HepG2 (cell line): Measurements from ENCODE around the gene INO80B. TPM values are rescaled to one million over a fixed set of nuclear protein-coding genes. Genes with fewer than 3 reads are reported as not detected.

Experiments
- CHD4 ChIP-seq: fragments of 200-600 bp; sonication (generic); IDR thresholded peaks from 2 replicates; pipeline ENCODE4 v1.7.0; 2017; ENCODE audit warnings: mild to moderate bottlenecking, low read length, borderline replicate concordance
- EZH2 ChIP-seq: conservative IDR thresholded peaks from 2 replicates; pipeline ENCODE4 v1.6.1; 2012; ENCODE audit warnings: mild to moderate bottlenecking, low read depth, low read length, moderate library complexity
- FIP1L1 ChIP-seq: fragments of 200-400 bp; formaldehyde crosslinking; IDR thresholded peaks from 2 replicates; pipeline ENCODE4 v1.6.1; 2018; ENCODE audit warnings: low read depth, mild to moderate bottlenecking, low read length, moderate library complexity, borderline replicate concordance; ENCODE audit not compliant: insufficient read depth
- FOXM1 ChIP-seq: sonication (generic); formaldehyde crosslinking; IDR thresholded peaks from 2 replicates; pipeline ENCODE4 v1.5.0; 2020; ENCODE audit warnings: missing genetic modification reagents
- GZF1 ChIP-seq: sonication (generic); formaldehyde crosslinking; IDR thresholded peaks from 2 replicates; pipeline ENCODE4 v1.5.1; 2020; ENCODE audit warnings: mild to moderate bottlenecking, missing genetic modification reagents
- HIVEP1 ChIP-seq: sonication (generic); formaldehyde crosslinking; IDR thresholded peaks from 2 replicates; pipeline ENCODE4 v1.4.0; 2020; ENCODE audit warnings: mild to moderate bottlenecking, missing genetic modification reagents
- HOXA9 ChIP-seq: sonication (generic); formaldehyde crosslinking; IDR thresholded peaks from 2 replicates; pipeline ENCODE4 v1.8.1; 2022; ENCODE audit warnings: missing genetic modification reagents, mild to moderate bottlenecking, moderate library complexity, borderline replicate concordance
- KDM4B ChIP-seq: sonication (generic); formaldehyde crosslinking; IDR thresholded peaks from 2 replicates; pipeline ENCODE4 v1.4.0; 2020; ENCODE audit warnings: missing genetic modification reagents
- PHB2 ChIP-seq: fragments of 450-650 bp; IDR thresholded peaks from 2 replicates; pipeline ENCODE4 v1.6.1; 2018; ENCODE audit not compliant: partially characterized antibody
- PHF20 ChIP-seq: sonication (generic); formaldehyde crosslinking; IDR thresholded peaks from 2 replicates; pipeline ENCODE4 v1.5.0; 2020; ENCODE audit warnings: mild to moderate bottlenecking, missing genetic modification reagents
- RARG ChIP-seq: sonication (generic); formaldehyde crosslinking; IDR thresholded peaks from 2 replicates; pipeline ENCODE4 v1.4.0; 2020; ENCODE audit warnings: low read depth, mild to moderate bottlenecking, missing genetic modification reagents
- RERE ChIP-seq: IDR thresholded peaks from 2 replicates; pipeline ENCODE4 v1.6.1; 2016; ENCODE audit warnings: low read depth, missing genetic modification reagents, missing compliant biosample characterization
- RFXAP ChIP-seq: sonication (generic); formaldehyde crosslinking; IDR thresholded peaks from 2 replicates; pipeline ENCODE4 v1.4.0; 2020; ENCODE audit warnings: missing genetic modification reagents, borderline replicate concordance
- SRY ChIP-seq: sonication (generic); formaldehyde crosslinking; IDR thresholded peaks from 2 replicates; pipeline ENCODE4 v1.8.0; 2022; ENCODE audit warnings: mild to moderate bottlenecking, missing genetic modification reagents
- TIGD3 ChIP-seq: sonication (generic); formaldehyde crosslinking; IDR thresholded peaks from 2 replicates; pipeline ENCODE4 v1.5.1; 2020; ENCODE audit warnings: mild to moderate bottlenecking, missing genetic modification reagents, borderline replicate concordance
- ZFYVE20 ChIP-seq: sonication (generic); formaldehyde crosslinking; IDR thresholded peaks from 2 replicates; pipeline ENCODE4 v1.8.0; 2023; ENCODE audit warnings: low read depth, mild to moderate bottlenecking, moderate library complexity, missing genetic modification reagents, borderline replicate concordance
- ZMYM4 ChIP-seq: sonication (generic); formaldehyde crosslinking; IDR thresholded peaks from 2 replicates; pipeline ENCODE4 v1.8.1; 2023; ENCODE audit warnings: mild to moderate bottlenecking, missing genetic modification reagents
- ZNF543 ChIP-seq: sonication (generic); formaldehyde crosslinking; IDR thresholded peaks from 2 replicates; pipeline ENCODE4 v1.4.0; 2020; ENCODE audit warnings: mild to moderate bottlenecking, missing genetic modification reagents
- ZNF772 ChIP-seq: sonication (generic); formaldehyde crosslinking; IDR thresholded peaks from 2 replicates; pipeline ENCODE4 v1.5.0; 2020; ENCODE audit warnings: mild to moderate bottlenecking, missing genetic modification reagents
- polyA plus RNA-seq, 8 experiments: library from polyadenylated mRNA; depleted of rRNA in 3 of 8; stranded (reverse) in 7 of 8; unstranded in 1 of 8; fragments of >200 nt; fragmentation: Illumina TruSeq in 4 of 8; extraction: Trizol in 4 of 8; gene quantifications; 2 replicates each; pipeline versions ENCODE4 v1.2.1 to v1.2.3, GENCODE V29; 2011 to 2016; ENCODE audit warnings: low read depth in 4 of 8, missing spikeins in 1 of 8, mixed read lengths in 1 of 8; ENCODE audit not compliant: insufficient read depth in 1 of 8
- total RNA-seq, 5 experiments: library from RNA; depleted of rRNA; stranded (reverse); fragments of >200 nt; fragmentation: Illumina TruSeq; extraction: Trizol; gene quantifications; 2 replicates each; pipeline ENCODE4 v1.2.3, GENCODE V29; 2016; ENCODE audit warnings: low read depth in 1 of 5
- TF ChIP-seq, protein P1 (sequence below): sonication (generic); formaldehyde crosslinking; IDR thresholded peaks from 2 replicates; pipeline ENCODE4 v1.5.1; 2020; ENCODE audit warnings: mild to moderate bottlenecking, missing genetic modification reagents, moderate library complexity

INO80B gene
- total and polyA plus RNA-seq, 2 of the 13 experiments (the other 11 are each of a cell fraction or from before 2014, with no cell fraction given) = 6.2 to 14.5 TPM

DNA sequence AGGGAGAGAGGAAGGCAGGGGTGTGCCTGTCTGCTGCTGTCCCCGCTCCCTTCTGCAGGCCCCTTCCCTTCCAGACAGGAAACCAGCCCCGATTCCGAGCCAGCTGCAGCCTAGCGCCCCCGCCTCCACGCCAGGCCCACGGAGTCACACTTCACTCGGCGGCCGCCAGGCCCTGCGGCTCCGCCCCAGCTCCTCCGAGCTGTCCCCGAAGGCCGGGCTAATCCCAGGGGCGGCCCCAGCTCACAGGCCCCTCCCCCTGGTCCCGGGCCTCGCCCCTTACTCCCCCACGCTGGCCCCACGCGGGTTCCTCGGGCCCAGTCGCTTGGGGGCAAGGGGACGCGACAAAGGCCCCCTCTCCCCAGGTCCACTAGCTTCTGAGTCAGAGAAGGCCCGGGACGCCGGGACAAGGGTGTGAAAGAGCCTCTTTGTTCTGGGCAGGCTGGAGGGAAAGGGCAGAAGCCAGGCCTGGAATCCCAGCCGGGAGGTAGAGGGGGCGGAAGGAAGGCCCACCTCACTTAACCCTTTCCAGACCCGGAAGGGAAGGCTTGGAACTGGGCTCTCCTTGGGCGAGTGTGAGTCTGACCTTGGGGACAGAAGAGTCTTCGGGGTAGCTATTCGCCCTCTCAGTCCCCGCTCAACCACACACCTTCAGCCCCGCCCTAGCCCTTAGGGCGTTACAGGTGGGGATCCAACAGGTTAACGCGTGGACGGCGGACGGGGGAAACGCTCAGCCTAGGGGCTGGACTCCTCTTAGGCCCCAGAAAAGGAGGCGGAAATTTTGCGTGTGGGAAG is 14.3 kb upstream of the INO80B start (continued):
- TF ChIP-seq RERE (CRISPR knock-in tag) (0 out of 2 replicates have a peak, but pooled peaks have one; percentile 44), FOXM1 (CRISPR knock-in tag) (0 out of 2 replicates have a peak, but pooled peaks have one; percentile 76), KDM4B (no peak; the same call in 1 of the 2 replicates), HOXA9 (CRISPR knock-in tag) (peak; percentile 18; the same call in 1 of the 2 replicates), CHD4 (peak; percentile 62; the same call in 1 of the 2 replicates), SRY (no peak), PHB2 (no peak), FIP1L1 (no peak), ZNF543 (CRISPR knock-in tag) (peak; percentile 95), EZH2 (no peak), HIVEP1 (CRISPR knock-in tag) (peak; percentile 98), ZMYM4 (CRISPR knock-in tag) (peak; percentile 77), TIGD3 (CRISPR knock-in tag) (no peak), RFXAP (no peak), RARG (peak; percentile 74; the same call in 1 of the 2 replicates), ZNF772 (0 out of 2 replicates have a peak, but pooled peaks have one; percentile 50), GZF1 (CRISPR knock-in tag) (peak; percentile 92), ZFYVE20 (CRISPR knock-in tag) (0 out of 2 replicates have a peak, but pooled peaks have one; percentile 1), PHF20 (CRISPR knock-in tag) (no peak; the same call in none of the 2 replicates)
- TF ChIP-seq, protein P1, sequence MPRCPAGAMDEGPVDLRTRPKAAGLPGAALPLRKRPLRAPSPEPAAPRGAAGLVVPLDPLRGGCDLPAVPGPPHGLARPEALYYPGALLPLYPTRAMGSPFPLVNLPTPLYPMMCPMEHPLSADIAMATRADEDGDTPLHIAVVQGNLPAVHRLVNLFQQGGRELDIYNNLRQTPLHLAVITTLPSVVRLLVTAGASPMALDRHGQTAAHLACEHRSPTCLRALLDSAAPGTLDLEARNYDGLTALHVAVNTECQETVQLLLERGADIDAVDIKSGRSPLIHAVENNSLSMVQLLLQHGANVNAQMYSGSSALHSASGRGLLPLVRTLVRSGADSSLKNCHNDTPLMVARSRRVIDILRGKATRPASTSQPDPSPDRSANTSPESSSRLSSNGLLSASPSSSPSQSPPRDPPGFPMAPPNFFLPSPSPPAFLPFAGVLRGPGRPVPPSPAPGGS (CRISPR knock-in tag) = no peak; the same call in 1 of the 2 replicates
